ENCODE data around the gene MRGPRE. TPM values are rescaled to one million over a fixed set of nuclear protein-coding genes. Genes with fewer than 3 reads are reported as not detected.

The MRGPRE gene
- total RNA-seq, 4 donors from 2014 or later: 0.46 TPM; not detected in 3

DNA sequence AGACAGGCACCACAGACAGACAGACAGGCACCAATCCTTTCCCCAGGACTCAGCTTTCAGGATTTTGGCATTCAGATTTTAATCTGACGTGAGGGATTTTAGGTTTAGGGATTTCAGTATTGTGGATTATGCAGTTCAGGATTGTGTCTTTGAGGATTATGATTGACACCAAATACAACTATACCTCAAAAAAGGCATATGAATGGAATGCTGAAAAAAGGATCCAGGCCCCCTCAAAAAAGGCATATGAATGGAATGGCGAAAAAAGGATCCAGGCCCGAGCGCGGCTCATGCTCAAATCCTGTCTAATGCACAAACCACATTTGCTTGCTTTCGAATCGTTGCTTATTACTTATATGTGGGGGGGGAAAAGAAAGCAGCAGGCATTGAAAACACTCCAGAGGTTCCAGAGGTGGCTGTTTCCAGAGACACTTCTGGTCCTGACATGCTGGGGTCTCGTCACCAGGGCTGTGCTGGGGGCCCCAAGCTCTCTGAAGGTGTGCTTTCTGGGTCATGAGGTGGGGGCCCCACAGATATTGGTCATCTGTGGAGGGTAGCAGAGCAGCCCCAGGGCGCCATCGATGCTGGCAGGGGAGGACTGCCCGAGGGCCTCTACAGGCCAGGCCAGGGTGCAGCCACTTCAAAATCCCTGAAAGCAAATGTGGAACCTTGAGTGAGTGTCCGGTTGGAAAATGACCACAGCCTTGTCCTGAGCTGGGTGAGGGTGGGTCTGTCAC is 50.3 kb downstream of the MRGPRE start:
- 92% methylated on average over 7 of the region's 12 CpGs for WGBS
- H3K27ac ChIP-seq (replicated peaks in 1 of 4): no peak overlapping the region
- no peaks in the 10 kb centered on the region for H3K36me3 ChIP-seq
- H3K4me1 ChIP-seq: no peaks in the 10 kb centered on the region
- TF ChIP-seq POLR2A (IDR thresholded peaks at IDR 0.05; ENCODE audit: low read depth) (no peak), EP300 (IDR thresholded peaks at IDR 0.05) (no peak), POLR2AphosphoS5 (IDR thresholded peaks at IDR 0.05) (no peak)
- TF ChIP-seq, protein P1, sequence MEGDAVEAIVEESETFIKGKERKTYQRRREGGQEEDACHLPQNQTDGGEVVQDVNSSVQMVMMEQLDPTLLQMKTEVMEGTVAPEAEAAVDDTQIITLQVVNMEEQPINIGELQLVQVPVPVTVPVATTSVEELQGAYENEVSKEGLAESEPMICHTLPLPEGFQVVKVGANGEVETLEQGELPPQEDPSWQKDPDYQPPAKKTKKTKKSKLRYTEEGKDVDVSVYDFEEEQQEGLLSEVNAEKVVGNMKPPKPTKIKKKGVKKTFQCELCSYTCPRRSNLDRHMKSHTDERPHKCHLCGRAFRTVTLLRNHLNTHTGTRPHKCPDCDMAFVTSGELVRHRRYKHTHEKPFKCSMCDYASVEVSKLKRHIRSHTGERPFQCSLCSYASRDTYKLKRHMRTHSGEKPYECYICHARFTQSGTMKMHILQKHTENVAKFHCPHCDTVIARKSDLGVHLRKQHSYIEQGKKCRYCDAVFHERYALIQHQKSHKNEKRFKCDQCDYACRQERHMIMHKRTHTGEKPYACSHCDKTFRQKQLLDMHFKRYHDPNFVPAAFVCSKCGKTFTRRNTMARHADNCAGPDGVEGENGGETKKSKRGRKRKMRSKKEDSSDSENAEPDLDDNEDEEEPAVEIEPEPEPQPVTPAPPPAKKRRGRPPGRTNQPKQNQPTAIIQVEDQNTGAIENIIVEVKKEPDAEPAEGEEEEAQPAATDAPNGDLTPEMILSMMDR (IDR thresholded peaks at IDR 0.05): no peak
- no peaks in the 10 kb centered on the region for H3K27me3 ChIP-seq
- no peak for DNase-seq (ENCODE audit: extremely low spot score)
- no peak overlapping the region for H3K4me3 ChIP-seq
- intact Hi-C loops (cut with DNase I): no loop called here
- peaks cover 0 to 4% (median 2%) of the 10 kb centered on the region in 4 donors for H3K9me3 ChIP-seq

DNA sequence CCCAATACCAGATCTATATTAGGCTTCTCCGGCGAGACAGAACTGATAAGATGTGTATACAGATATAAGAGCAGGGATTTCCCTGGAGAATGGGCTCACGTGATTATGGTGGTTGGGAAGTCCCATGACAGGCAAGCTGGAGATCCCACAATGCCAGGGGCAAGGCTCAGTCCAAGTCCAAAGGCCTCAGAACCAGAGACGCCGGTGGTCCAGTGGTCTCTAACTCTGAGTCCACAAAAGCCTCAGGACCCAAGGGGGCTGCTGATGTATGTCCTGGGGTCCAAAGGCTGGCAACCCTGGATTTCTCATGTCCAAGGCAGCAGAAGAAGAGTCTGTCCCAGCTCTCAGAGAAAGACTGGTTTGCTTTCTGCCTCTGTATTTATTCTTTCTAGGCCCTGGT is 51.3 kb downstream of the MRGPRE start:
- no peak for DNase-seq (ENCODE audit: extremely low spot score)

DNA sequence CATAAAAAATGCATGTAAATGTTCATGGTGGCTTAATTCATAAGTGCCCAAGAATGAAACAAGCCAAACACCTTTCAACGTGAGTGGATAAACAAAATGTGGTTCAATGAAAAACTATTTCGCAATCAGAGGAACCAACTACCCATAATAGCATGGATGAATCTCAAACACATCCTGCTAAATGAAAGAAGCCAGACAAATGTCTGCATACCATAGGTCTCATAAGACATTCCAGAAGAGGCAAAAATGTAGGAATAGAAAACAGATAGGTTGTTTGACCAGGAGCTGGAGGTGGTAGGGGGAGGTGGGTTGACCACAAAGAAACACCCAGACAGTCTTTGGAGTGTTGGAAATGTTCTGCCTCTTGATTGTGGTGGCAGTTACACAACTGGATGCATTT is 53.9 kb downstream of the MRGPRE start:
- Histone ChIP-seq H3K27ac (replicated peaks in 1 of 4) (no peak overlapping the region), H3K9me3 (peaks cover 0 to 16% (median 10%) of the 10 kb centered on the region in 4 donors), H3K27me3 (no peaks in the 10 kb centered on the region), H3K36me3 (no peaks in the 10 kb centered on the region), H3K4me1 (no peaks in the 10 kb centered on the region), H3K4me3 (no peak overlapping the region)
- intact Hi-C loops (cut with DNase I): no loop called here
- TF ChIP-seq, protein P1 (IDR thresholded peaks at IDR 0.05): no peak
- no peak for TF ChIP-seq EP300 (IDR thresholded peaks at IDR 0.05)
- no peak for TF ChIP-seq POLR2A (IDR thresholded peaks at IDR 0.05; ENCODE audit: low read depth)
- TF ChIP-seq POLR2AphosphoS5 (IDR thresholded peaks at IDR 0.05): no peak
- 70% methylated on average over 2 of the region's 2 CpGs for WGBS
- no peak for DNase-seq (ENCODE audit: extremely low spot score)

More for the DNA sequence above, 51.3 kb downstream of the MRGPRE start:
- Histone ChIP-seq H3K4me1 (no peaks in the 10 kb centered on the region), H3K36me3 (no peaks in the 10 kb centered on the region), H3K27ac (replicated peaks in 1 of 4) (no peak overlapping the region), H3K4me3 (no peak overlapping the region), H3K27me3 (no peaks in the 10 kb centered on the region), H3K9me3 (peaks cover 0 to 14% (median 10%) of the 10 kb centered on the region in 4 donors)
- intact Hi-C loops (cut with DNase I): no loop called here
- 75% methylated on average over 3 of the region's 5 CpGs for WGBS
- TF ChIP-seq EP300 (IDR thresholded peaks at IDR 0.05) (no peak), POLR2AphosphoS5 (IDR thresholded peaks at IDR 0.05) (no peak), POLR2A (IDR thresholded peaks at IDR 0.05; ENCODE audit: low read depth) (no peak)
- TF ChIP-seq, protein P1 (IDR thresholded peaks at IDR 0.05): no peak

DNA sequence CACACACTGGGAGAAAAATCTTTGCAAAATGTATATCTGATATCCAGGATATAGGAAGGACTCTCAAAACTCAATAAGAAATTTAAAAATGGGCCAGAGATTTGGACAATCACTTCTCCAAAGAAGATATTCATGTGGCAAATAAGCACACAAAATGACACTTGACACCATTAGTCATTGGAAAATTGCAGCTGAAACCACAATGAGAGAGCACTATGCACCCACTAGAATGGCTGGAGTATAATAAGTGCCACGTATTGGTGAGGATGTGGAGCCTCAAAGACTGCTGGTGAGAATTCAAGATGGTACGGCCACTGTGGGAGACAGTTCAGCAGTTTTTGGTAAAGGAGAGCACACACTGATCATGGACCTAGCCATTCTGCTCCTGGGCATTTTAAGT is 54.3 kb downstream of the MRGPRE start:
- Histone ChIP-seq H3K36me3 (no peaks in the 10 kb centered on the region), H3K4me3 (no peak overlapping the region), H3K27me3 (no peaks in the 10 kb centered on the region), H3K27ac (replicated peaks in 1 of 4) (no peak overlapping the region), H3K4me1 (no peaks in the 10 kb centered on the region), H3K9me3 (peaks cover 0 to 16% (median 10%) of the 10 kb centered on the region in 4 donors)
- 84% methylated on average over 2 of the region's 2 CpGs for WGBS
- intact Hi-C loops (cut with DNase I): no loop called here
- DNase-seq (ENCODE audit: extremely low spot score): no peak
- no peak for TF ChIP-seq EP300 (IDR thresholded peaks at IDR 0.05)
- TF ChIP-seq, protein P1 (IDR thresholded peaks at IDR 0.05): no peak
- TF ChIP-seq POLR2A (IDR thresholded peaks at IDR 0.05; ENCODE audit: low read depth): no peak
- TF ChIP-seq POLR2AphosphoS5 (IDR thresholded peaks at IDR 0.05): no peak

Other genes starting within 250 kb of the MRGPRE start
- 100 to 1,000 TPM in 3 of 4 donors, 10 to 100 TPM in 1; 90.0 to 148 (median 125) TPM for gene NAP1L4, start 240.1 kb downstream of the MRGPRE start, total RNA-seq
- 10 to 100 TPM; 30.3 to 35.6 (median 34.9) TPM for gene CARS1, start 175.0 kb downstream of the MRGPRE start, total RNA-seq
- 100 to 1,000 TPM in 1 of 4 donors, 10 to 100 TPM in 3; 59.6 to 119 (median 71.7) TPM for gene OSBPL5, start 67.1 kb downstream of the MRGPRE start, total RNA-seq
- not detected for gene MRGPRG, start 13.6 kb downstream of the MRGPRE start, total RNA-seq
- gene ZNF195, start 146.7 kb upstream of the MRGPRE start, total RNA-seq: 10 to 100 TPM in 3 of 4 donors, 1 to 10 TPM in 1; 9.4 to 15.7 (median 12.5) TPM